Hematopoietic multipotent progenitor cell treated with erythropoietin and hydrocortisone succinate and interleukin-3 and kit ligand, for 15 days (in vitro differentiated cells): ENCODE results near the gene IGDCC3.
"Not testable (repeated sequence)": the region's sequence is repeated elsewhere in the genome, so short reads cannot be mapped to it uniquely, and the experiment has no call there.

Source experiments
- DNase-seq: peaks from one replicate; pipeline ENCODE4 v3.0.0-alpha.2; 2015; ENCODE audit warnings: low spot score

Gene IGDCC3

DNA sequence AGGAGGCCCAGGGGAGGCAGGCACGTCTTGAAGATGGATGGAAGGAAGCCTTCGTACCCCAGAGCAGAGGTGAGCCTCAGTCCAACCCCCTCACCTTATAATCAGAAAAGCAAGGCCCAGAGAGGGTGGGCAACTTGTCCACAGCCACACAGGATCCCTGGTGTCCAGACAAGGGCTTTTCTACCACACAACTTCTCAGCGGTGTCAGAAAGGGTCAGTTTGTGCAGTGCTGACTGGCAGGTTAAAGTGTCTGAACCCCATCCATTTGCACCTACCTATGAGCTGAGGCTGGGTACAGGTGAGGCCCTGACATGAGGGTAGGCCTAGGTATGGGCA is 8.6 kb downstream of the IGDCC3 start:
- no peak for DNase-seq

DNA sequence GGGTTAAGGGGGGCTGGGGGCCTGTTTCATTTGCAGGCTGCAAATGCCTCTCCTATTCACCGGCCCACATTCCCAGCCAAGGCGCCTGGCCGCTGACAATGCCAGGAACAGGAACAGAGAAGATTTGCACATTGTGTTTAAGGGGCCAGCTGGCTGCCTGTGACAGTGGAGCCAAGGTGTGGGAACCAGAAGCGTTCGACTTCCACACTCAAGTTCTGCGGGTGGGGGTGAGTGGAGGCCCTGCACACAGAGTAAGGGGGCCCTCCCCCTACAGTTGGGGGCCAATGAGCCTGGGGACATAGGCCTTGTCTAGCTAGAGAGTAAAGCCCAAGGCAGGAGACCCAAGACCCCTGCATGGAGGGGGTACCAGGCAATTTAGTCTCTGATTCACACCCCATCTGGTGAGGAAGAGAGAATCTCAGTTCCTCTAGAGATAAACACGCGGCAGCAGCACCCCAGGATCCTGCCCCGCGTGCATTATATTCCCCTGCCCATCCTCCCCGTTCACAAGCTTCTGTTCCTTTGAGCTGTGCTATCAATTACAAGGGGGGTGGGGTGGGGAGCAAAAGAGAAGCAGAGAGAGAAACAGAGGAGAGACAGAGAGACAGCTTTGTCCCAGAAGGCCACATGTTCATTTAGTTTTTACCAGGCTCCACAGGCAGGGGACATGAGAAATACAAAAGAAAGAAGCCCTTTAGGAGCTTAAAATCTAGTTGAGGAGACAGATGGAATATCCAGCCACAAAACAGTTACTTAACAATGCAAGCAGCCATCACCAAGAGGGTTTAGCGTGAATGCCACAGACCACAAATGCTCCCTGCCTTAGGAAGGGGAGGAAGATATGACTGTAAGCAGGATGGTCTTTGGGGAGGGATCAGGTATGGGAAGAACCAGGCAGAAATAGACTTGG is 9.2 kb downstream of the IGDCC3 start:
- no peak for DNase-seq

DNA sequence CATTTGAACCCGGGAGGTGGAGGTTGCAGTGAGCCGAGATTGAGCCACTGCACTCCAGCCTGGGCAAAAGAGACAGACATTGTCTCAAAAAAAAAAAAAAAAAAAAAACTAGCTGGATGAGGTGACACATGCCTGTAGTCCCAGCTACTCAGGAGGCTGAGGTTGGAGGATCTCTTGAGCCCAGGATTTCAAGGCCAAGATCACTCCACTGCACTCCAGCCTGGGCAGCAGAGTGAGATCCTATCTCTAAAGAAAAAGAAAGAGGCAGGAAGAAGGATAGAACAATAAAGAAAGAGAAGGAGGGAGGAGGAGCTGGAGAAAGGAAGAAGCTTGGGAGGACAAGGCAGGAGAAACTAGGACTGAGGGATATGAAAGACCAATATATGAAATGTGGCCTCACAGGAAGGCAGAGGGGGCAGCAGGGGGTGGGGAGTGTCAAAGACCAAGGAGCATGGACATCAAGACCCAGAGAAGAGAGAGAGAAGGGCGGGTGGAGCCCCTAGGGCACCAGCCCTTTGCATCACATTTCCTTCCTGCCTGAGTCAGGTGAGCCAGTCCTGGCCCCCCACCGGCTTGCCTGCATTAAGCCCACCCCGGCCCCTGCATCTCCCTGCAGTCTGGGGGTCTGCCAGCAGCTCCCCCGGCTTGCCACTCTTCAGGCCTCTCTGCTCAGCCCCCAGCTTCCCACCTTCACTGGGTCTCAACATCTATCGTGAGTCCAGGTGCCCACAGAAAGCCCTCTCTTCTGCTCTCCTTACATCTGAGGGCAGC is 11.5 kb downstream of the IGDCC3 start:
- DNase-seq, result no peak

DNA sequence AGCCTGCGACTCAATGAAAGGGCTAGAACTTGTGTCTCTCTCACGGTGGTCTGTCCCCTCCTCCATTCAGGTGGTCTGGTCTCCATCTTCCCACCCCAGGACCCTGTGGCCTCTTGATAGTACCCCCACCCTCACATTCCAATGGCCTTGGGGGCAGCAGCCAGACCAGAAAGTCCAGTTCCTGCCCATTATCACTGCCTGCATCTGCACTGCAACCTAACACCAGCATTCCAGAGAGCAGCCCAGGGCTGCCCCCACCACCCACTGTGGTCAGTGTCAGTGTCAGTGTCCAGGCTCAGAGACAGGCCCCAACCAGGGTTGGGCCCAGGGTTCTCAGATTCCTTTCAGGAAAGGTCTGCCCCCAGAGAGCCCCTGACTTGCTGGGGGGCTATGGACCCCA is 12.6 kb downstream of the IGDCC3 start:
- DNase-seq, result no peak

DNA sequence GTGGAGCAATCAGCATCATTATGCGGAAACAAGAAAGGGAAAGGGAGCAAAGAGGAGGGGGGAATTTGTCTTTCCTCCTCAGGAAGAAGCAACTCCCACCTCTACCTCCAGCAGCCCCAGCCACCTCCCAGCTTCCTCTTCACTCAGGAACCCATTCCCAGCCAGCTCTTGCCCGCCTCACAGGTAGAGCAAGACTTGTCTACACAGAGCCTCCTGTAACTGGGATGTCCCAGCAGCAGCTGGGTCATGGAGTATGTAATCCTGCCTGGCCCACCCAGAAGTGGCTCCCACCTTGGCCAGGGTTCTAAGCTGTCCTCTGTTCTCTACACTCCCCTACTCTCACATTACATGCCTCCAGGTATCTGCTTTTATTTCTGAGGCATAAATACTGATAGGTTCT is 14.0 kb downstream of the IGDCC3 start:
- no peak for DNase-seq

DNA sequence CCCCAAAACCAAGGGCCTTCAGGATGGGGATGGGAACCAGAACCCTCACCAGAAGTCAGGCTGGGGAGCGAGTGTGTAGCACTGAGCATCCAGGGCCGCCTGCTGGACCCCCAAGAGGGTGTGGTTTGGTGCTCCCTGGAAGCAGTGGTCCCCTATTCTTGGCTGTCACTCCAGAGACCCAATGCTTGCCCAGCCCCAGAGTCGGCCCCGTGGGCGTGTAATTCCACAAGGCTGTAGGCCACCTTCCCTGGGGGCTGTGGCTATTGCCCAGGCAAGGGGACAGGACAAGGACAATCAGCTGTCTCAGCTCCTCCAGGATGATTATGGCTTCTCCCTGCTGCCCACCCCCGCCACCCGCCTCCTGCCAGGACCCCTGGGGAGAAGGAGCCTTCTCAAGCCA is 14.5 kb downstream of the IGDCC3 start:
- DNase-seq, result no peak

DNA sequence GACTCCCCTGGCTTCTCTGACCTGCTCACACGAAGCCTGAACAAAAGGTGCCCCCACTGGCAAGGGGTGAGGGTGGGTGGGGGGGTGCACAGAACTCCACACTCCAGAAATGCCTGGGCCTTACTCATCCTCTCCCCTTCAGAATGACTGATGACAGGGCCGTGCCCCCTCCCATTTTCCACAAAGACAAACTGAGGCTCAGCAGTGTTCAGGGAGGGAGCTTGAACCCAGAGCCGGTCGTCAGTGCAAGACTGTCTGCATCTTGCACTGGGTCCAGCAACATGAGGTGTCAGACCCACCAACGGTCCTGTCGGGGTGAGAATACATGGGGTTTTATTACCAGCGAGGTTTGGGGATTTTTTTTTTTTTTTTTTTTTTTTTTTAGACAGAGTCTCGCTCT is 15.3 kb downstream of the IGDCC3 start:
- DNase-seq, result no peak

DNA sequence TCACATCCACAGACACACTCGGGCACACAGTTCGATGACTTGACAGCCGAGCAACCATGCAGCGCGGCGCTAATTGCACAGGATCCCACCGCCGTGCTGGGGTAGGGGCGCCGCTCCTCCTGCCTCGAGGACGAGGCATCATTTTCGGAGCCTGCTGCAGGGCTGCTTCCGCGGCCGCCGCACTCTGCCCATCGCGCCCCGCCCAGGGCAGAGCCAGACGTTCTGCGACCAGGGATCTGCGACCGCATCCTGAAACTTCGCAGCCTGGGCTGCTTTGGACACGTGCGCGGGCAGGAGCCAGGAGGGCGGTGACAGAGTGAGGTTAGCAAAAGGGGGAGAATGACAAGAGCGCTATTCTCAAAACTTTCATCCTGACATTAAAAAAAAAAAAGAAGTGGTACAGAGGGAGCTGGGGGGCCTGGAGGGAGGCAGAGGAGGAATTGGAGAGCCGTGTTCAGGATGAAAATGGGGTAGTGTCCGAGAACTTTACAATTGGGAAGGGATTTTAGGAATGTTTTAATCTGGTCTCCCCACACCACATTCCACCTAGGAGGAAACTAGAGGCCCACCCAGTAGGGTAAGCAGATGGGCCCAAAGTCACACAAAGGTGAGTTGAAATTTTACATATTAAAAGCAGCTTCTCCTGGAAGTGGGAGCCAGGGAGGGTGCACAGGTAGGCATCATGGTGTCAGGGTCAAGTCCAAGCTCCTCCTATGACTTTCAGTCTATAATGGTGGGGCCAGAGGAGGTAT is 15.9 kb downstream of the IGDCC3 start:
- no peak for DNase-seq

DNA sequence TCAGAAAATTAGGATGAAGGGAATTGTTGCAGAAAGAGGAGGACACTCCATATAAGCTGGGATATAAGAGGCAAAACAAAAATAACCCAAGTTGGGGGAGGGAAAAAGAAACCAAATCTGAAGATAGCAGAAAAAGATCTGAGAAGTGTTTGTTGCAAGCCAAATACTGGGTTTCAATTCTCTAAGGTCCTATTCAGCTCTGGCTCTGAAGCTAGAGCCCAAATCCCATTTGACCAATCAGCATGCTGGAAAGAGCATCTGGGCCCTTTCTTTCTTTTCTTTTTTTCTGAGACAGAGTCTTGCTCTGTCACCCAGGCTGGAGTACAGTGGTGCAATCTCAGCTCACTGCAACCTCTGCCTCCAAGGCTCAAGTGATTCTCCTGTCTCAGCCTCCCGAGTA is 17.3 kb downstream of the IGDCC3 start:
- no peak for DNase-seq

DNA sequence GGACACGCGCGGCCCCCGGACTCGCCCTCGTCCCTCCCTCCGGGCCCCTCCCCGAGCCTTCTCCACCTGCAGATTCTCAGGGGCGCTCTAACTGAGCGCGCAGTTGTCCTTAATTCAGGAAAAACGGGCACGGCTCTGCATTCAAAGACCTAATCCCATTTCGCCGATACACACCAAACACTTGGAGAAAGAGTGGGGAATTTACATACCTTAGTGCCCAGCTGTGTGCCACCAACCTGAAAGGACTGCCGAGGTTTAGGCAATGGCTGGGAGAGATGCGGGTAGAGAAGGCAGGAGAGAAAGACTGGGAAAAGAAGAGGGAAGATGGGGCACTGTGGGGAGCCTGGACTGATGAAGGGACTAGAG is 21.8 kb downstream of the IGDCC3 start:
- no peak for DNase-seq

DNA sequence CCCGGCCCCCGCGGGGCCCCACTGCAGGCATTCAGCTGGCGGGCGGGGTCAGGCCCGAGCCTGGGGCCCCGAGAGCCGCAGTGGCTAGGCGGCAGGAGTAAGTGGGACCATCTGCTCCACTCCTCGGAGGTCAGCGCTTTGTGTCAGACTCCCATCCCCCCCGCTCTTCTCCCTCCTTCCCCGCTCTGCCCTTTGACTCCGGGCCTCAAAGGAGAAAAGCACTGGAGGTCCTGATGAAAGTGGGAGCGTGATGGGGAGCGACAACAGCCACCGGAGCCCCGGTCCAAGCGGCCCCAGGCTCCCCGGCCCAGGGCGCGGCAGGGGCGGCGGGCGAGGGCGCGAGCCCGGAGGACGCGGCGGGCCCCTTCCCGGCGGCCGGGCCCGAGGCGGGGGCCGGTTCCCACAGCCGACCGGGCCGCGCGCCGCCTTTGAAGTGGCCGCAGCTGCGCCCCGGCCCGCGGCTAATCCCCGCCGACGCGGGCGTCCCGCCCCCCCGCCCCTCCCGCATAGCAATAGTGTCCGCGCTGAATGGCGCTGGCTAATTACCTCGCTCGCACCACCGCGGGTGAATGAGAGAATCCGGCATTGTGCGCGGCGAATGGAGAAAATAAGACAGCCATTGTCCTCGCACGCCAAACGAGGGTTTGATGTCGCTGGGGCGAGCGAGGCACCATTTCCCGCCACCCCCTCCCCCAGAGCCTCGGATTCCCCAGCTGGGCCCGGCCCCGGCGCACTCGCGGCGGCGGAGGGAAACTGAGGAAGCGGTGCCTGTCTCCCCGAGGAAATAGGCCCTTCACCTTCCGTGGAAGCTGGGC is 22.4 kb downstream of the IGDCC3 start:
- no peak for DNase-seq

DNA sequence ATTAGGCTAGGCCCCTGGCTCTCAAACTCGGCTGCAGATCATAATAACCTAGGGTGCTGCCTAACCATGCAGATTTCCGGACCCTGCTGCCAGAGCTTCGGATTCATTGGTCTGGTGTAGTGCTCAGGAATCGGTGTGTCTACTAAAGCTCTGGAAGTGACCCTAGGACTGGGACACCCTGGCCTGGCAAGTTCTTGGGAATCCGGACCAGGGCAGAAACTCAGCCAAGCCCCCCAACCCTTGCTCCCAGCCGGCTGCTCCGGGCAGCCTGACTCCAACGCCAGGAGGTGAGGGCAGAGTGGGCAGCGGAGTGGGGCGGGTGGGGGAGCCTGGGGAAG is 23.0 kb downstream of the IGDCC3 start:
- DNase-seq, result no peak

DNA sequence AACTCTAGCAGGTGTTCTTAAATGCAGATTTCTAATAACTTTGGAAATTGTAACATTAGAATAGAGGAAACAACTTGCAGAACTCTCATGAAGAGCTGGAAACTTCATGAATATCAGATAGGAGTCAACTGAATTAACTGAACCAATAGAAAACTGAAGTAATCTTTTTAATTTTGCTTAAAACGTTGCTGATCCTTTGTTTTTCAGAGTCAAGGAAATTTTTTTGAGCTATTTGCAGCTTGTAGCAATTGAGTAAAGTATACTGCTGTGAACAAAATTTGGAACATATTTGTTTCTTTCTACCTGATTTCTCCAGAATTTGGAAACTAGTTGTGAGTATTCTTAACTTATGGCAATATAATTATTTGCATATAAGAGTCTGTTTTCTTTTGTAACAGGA is 25.8 kb downstream of the IGDCC3 start:
- DNase-seq, result not testable (repeated sequence)

DNA sequence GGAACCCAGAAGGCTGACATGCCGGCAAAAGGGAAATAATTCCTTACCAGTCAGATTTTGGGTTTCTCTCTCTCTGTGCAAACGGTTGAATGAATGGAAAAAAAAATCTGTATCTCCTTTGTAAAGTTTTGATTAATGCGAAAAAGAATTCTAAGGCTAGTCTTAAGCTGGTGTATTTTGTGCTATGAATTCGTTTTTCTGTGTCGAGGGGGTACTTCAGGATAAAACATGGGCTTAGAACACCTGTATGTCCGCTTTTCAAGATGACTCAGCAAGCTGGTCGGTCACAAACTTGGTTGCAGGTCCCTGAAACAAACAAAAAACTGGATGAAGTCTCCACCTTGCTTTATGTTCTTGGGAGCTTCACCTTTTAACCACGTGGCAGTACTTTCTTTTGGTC is 28.5 kb downstream of the IGDCC3 start:
- no peak for DNase-seq

DNA sequence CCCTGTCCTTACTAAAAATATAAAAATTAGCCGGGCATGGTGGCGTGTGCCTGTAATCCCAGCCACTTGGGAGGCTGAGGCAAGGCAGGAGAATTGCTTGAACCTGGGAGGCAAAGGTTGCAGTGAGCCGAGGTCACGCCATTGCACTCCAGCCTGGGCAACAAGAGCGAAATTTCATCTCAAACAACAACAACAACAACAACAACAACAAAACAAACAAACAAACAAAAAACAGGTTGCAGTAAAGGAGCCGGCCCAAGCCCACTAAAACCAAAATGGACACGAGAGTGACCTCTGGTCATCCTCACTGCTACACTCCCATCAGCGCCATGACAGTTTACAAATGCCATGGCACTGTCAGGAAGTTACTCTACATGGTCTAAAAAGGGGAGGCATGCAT is 30.0 kb downstream of the IGDCC3 start:
- DNase-seq, result not testable (repeated sequence)

DNA sequence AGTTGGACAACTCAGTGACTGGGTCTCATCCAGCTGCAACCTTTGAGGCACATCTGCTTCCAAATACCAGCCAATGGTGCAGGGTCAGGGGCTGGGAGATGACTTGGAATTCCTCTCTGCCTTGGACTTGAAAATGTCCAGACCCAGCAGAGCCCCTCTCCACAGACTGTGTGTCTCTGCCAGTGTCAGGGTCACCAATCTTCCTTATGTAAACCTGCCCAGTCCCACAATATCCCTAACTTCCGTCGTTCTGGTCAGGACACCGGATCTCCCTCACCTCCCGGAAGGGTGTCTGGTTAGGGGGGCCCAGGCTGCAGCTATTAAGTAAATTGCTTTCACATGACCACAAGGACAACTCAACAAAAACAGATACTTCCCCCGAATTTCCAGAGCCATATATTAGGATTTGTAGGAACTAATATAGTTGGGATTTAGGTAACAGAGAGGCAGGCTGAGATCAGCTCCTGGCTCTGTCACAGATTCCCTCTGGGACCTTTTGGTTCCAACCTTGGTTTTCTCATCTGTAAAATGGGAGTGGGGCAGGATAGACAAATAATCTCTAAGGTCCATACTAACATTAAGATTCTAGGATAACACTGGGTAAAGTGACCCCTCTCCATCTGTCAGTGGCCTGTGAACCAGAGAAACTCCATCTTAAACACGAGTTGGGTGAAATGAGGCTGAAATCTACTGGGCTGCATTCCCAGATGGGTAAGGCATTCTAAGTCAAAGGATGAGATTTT is 30.8 kb downstream of the IGDCC3 start:
- DNase-seq, result no peak

DNA sequence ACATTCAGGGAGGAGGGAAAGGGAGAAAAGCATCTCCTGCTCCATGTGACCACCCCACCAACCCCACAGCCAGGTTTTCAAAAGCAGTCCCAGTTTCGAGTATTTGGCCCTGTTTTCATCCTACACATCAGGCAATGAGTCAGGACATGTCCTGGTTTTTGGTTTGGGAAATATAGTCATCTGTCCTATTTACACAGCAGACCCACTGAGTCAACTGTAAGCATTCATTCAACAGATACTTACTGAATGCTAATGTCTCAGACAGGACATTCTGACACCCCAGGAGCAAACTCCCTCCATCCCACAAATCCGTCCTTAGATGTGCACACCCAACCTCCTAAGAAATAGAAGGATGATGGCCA is 32.9 kb downstream of the IGDCC3 start:
- DNase-seq, result no peak

DNA sequence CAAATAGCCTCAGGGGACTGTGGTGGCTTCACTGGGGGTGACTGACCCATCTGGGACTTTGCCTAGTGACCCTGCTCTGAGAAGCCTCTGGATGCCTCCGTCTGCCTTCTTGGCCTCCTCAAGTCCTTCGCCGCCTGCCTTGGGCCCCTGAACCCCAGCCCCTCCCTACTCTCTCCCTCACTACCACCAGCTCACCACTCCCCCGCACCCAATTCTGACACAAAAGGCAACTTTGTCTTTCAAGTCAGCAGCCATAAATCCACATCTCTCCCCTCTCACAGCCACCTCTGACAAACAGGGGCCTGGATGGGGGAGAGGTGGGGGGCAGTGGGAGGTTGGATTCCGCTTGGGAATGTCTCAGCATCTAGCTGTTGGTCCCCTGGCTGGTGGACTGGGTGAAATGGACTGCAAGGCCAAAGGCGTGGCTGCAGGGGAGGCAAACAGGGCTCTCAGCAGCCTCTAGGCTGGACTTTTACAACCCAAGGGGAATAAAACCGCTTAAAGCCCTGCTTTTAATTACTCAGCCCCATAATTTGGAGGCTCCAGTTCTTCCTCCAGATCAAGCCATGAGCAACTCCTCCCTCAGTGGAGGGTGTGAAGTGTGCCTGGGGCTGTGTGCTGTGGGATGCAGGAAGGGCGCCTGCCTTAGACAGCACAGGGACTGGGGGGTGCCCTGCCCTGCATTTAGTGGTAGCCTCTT is 33.4 kb downstream of the IGDCC3 start:
- DNase-seq, result no peak

DNA sequence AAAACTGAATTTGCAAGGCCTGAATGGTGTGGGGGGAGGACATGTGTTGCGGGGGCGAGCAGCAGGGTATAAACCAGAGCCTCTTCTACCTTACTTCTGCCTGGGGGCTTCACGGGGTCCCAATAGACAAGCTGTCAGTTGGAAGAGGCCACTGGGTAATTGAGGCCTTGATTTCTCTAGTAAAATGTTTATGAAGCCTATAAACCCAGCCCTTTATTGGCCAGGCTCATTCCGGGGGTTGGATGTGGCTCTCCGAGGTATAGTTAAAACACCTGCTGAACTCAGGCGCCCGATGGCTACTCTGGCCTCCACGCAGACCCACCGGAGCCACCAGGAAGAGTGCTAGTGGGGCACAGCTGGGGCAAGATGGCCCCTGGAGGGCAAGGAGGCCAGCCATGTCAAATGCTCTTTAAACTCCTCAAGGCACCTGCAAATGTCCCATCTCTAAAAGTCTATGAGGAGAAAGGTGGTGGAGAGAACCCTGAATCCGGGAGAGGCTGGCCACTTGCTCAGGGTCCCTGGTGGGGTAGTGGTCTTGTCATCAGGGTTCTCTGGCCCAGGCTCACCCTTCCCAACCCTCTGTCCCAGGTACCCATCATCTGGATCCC is 34.3 kb downstream of the IGDCC3 start:
- DNase-seq, result no peak

DNA sequence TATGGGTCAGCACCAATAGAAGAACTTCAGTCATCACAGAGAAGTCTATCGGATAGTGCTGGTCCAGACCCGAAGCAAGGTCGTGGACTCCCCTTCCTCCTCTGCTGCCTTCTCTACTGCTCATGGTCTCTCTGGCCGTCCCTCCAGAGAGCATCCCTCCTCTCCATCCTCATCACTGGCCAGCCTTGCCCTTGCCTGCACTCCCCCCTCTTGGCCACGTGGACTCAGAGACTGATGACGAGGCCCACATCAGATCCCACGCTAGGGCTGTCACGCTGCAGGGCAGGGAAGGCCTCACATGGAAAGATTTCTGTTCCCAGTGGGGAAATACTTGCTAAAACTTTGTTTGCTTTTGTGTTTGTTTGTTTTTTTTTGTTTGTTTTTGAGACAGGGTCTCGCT is 35.3 kb downstream of the IGDCC3 start:
- DNase-seq, result no peak
